Lower leg skin (tissue), 4 donors: Measurements from ENCODE around the gene TBC1D25. TPM values are rescaled to one million over a fixed set of nuclear protein-coding genes. Genes with fewer than 3 reads are reported as not detected.

ENCODE experiments used
- DNase-seq, 2 donors: peaks; one replicate each; pipeline ENCODE4 v3.0.0-alpha.2; 2019; ENCODE audit warnings: low spot score in 2 of 2
- H3K4me3 ChIP-seq: fragments of 200-600 bp; sonication (generic); 2 replicates; pipeline ENCODE4 v1.5.1; 2017; ENCODE audit warnings: mild to moderate bottlenecking, low read depth; ENCODE audit not compliant: poor library complexity, severe bottlenecking
- CTCF ChIP-seq, 3 donors: fragments of 450-650 bp; IDR thresholded peaks; one replicate each; pipeline ENCODE4 v1.5.1; 2016; ENCODE audit warnings: antibody characterized with exemption in 3 of 3, mild to moderate bottlenecking in 3 of 3, moderate library complexity in 2 of 3
- POLR2A ChIP-seq, 2 donors: fragments of 450-650 bp; IDR thresholded peaks; one replicate each; pipeline ENCODE4 v1.6.1; 2016 to 2017; ENCODE audit warnings: antibody characterized with exemption in 2 of 2, mild to moderate bottlenecking in 1 of 2, moderate library complexity in 1 of 2
- WGBS, 2 donors: methylation state at CpG; one replicate each; pipeline ENCODE4 v1.1.5; 2018; 5-methylcytosine and 5-hydroxymethylcytosine counted together
- intact Hi-C: fragments of 100-400 bp; cut with DNase I; formaldehyde crosslinking; loops from one replicate; pipeline ENCODE4 v1.15.0; 2023; ENCODE audit warnings: low total_unique reads
- total RNA-seq, 4 donors: library from RNA; depleted of rRNA; stranded (reverse); fragments of >200 nt; gene quantifications; one replicate each; pipeline ENCODE4 v1.1.0, GENCODE V29; 2016

Gene TBC1D25
- total RNA-seq, 4 donors from 2014 or later = 11.6 to 43.8 (median 16.2) TPM

- TF ChIP-seq CTCF (IDR thresholded peaks at IDR 0.05) (no peak), POLR2A (IDR thresholded peaks at IDR 0.05) (no peak)
- DNase-seq = no peak
- WGBS, 2 donors = 75% methylated on average over 19 of the region's 19 CpGs; no CpG with 5 or more reads in 1 of the 2 donors
- H3K4me3 ChIP-seq = no peak overlapping the region
- intact Hi-C loops = no loop called here
Observed at GRCh38 chrX:48600226-48600625, 60.7 kb downstream of the TBC1D25 start.

DNA sequence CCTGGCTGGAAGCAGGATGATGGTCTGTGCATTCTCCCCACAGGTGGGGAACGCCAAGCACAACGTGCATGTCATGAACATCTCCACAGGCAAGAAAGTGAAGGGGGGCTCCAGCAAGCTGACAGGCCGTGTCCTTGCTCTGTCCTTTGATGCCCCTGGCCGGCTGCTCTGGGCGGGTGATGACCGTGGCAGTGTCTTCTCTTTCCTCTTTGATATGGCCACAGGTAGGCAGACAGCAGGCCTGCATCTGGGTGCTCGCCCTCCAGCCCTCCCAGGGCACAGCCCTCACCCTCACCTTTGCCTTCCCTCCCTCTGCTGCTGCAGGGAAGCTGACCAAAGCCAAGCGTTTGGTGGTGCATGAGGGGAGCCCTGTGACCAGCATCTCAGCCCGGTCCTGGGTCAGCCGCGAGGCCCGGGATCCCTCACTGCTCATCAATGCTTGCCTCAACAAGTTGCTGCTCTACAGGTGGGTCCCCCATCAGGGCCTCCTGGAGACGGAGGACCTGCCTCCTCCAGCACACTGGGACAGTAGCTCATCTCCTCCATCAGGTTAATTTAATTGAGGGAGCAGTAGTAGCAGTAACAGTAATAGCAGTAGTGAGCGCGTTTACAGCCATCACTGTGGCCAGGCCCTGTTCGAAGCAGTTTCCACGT, 62.4 kb downstream of the TBC1D25 start:
- H3K4me3 ChIP-seq = no peak overlapping the region
- DNase-seq = no peak
- 77 to 80% methylated on average over 14 to 17 of the region's 17 CpGs for WGBS, 2 donors
- TF ChIP-seq CTCF (IDR thresholded peaks at IDR 0.05) (no peak), POLR2A (IDR thresholded peaks at IDR 0.05) (no peak)
- intact Hi-C loops = no loop called here

GRCh38 chrX:48604701-48605100, 65.2 kb downstream of the TBC1D25 start:
- TF ChIP-seq CTCF (IDR thresholded peaks at IDR 0.05) (no peak), POLR2A (IDR thresholded peaks at IDR 0.05) (no peak)
- intact Hi-C loops = no loop called here
- no peak for DNase-seq
- H3K4me3 ChIP-seq = no peak overlapping the region
- 88 to 94% methylated on average over 10 to 16 of the region's 16 CpGs for whole genome bisulfite sequencing, 2 donors

GRCh38 chrX:48606091-48606490, 66.6 kb downstream of the TBC1D25 start:
- no peak overlapping the region for H3K4me3 ChIP-seq
- TF ChIP-seq POLR2A (IDR thresholded peaks at IDR 0.05) (no peak), CTCF (IDR thresholded peaks at IDR 0.05) (no peak)
- no peak for DNase-seq
- intact Hi-C loops = no loop called here
- 71 to 73% methylated on average over 6 of the region's 6 CpGs for WGBS, 2 donors

GRCh38 chrX:48611703-48612102, 72.2 kb downstream of the TBC1D25 start:
- H3K4me3 ChIP-seq = no peak overlapping the region
- intact Hi-C loops = no loop called here
- WGBS, 2 donors = 61 to 71% methylated on average over 2 of the region's 2 CpGs
- TF ChIP-seq CTCF (IDR thresholded peaks at IDR 0.05) = no peak
- no peak for TF ChIP-seq POLR2A (IDR thresholded peaks at IDR 0.05)
- DNase-seq = no peak

Other genes with a start within 250 kb of the TBC1D25 start
- gene SSX3, start 183.0 kb upstream of the TBC1D25 start, total RNA-seq = not detected
- gene SSX4, start 156.2 kb upstream of the TBC1D25 start, total RNA-seq = not detected
- gene SSX4B, start 127.8 kb upstream of the TBC1D25 start, total RNA-seq = not detected
- 10 to 100 TPM; 21.8 to 34.2 (median 25.4) TPM for gene SLC38A5, start 69.5 kb upstream of the TBC1D25 start, total RNA-seq
- gene FTSJ1, start 63.5 kb upstream of the TBC1D25 start, total RNA-seq = 10 to 100 TPM; 29.8 to 46.4 (median 42.2) TPM
- 10 to 100 TPM; 18.6 to 32.0 (median 23.2) TPM for gene PORCN, start 30.7 kb upstream of the TBC1D25 start, total RNA-seq
- gene EBP, start 17.9 kb upstream of the TBC1D25 start, total RNA-seq = 10 to 100 TPM; 43.5 to 87.0 (median 64.1) TPM
- gene RBM3, start 34.8 kb downstream of the TBC1D25 start, total RNA-seq = 100 to 1,000 TPM; 162 to 207 (median 198) TPM
- 100 to 1,000 TPM in 3 of 4 donors, 10 to 100 TPM in 1; 87.8 to 143 (median 121) TPM for gene WDR13, start 57.8 kb downstream of the TBC1D25 start, total RNA-seq
- 1 to 10 TPM; 1.3 to 4.1 (median 3.2) TPM for gene WAS, start 144.1 kb downstream of the TBC1D25 start, total RNA-seq
- 10 to 100 TPM in 1 of 4 donors, 1 to 10 TPM in 3; 6.7 to 15.0 (median 9.2) TPM for gene SUV39H1, start 157.0 kb downstream of the TBC1D25 start, total RNA-seq
- gene GLOD5, start 222.0 kb downstream of the TBC1D25 start, total RNA-seq = not detected
- gene GATA1, start 246.9 kb downstream of the TBC1D25 start, total RNA-seq = not detected